Thyroid gland (tissue), 4 donors: ENCODE results near the gene WDFY4. TPM values are rescaled to one million over a fixed set of nuclear protein-coding genes. Genes with fewer than 3 reads are reported as not detected.

Source experiments
- DNase-seq, 2 donors: peaks; one replicate each; pipeline ENCODE4 v3.0.0-alpha.2; 2019
- H3K27ac ChIP-seq, 3 donors: fragments of 200-600 bp; sonication (generic); 1 replicate in 2 of 3; 2 replicates in 1 of 3; pipeline ENCODE4 v1.5.1; 2016 to 2019; ENCODE audit warnings: mild to moderate bottlenecking in 1 of 3, moderate library complexity in 1 of 3
- H3K27me3 ChIP-seq: fragments of 200-600 bp; sonication (generic); one replicate; pipeline ENCODE4 v1.5.1; 2019
- H3K36me3 ChIP-seq, 2 donors: fragments of 200-600 bp; sonication (generic); one replicate each; pipeline ENCODE4 v1.5.1; 2016 to 2019
- H3K4me1 ChIP-seq, 2 donors: fragments of 200-600 bp; sonication (generic); one replicate each; pipeline ENCODE4 v1.5.1; 2017 to 2019
- H3K4me3 ChIP-seq, 3 donors: fragments of 200-600 bp; sonication (generic); replicated peaks in 1 of 3; 1 replicate in 2 of 3; 2 replicates in 1 of 3; pipeline ENCODE4 v1.5.1; 2016; ENCODE audit warnings: mild to moderate bottlenecking in 1 of 3
- H3K9me3 ChIP-seq: fragments of 200-600 bp; sonication (generic); one replicate; pipeline ENCODE4 v1.5.1; 2017
- CTCF ChIP-seq, 6 experiments: fragments of 200-600 bp in 3 of 6; fragments of 450-650 bp in 3 of 6; sonication (generic) in 3 of 6; IDR thresholded peaks; one replicate each; pipeline ENCODE4 v1.5.1; 2016 to 2019; ENCODE audit warnings: antibody characterized with exemption in 6 of 6, mild to moderate bottlenecking in 2 of 6, inconsistent platforms in 1 of 6, moderate library complexity in 1 of 6
- POLR2A ChIP-seq, 2 donors: fragments of 450-650 bp; IDR thresholded peaks; one replicate each; pipeline ENCODE4 v1.6.1; 2017; ENCODE audit warnings: antibody characterized with exemption in 2 of 2, mild to moderate bottlenecking in 2 of 2, moderate library complexity in 1 of 2
- WGBS, 2 donors: methylation state at CpG; one replicate each; pipeline ENCODE4 v1.1.5; 2017; 5-methylcytosine and 5-hydroxymethylcytosine counted together
- intact Hi-C: fragments of 100-400 bp; cut with DNase I; formaldehyde crosslinking; loops from one replicate; pipeline ENCODE4 v1.15.1; 2023
- total RNA-seq, 4 donors: library from RNA; depleted of rRNA; stranded (reverse); fragments of >200 nt; gene quantifications; one replicate each; pipeline ENCODE4 v1.2.3, GENCODE V29; 2016

The WDFY4 gene
- total RNA-seq, 4 donors from 2014 or later, result 1.0 to 3.5 (median 1.2) TPM

DNA sequence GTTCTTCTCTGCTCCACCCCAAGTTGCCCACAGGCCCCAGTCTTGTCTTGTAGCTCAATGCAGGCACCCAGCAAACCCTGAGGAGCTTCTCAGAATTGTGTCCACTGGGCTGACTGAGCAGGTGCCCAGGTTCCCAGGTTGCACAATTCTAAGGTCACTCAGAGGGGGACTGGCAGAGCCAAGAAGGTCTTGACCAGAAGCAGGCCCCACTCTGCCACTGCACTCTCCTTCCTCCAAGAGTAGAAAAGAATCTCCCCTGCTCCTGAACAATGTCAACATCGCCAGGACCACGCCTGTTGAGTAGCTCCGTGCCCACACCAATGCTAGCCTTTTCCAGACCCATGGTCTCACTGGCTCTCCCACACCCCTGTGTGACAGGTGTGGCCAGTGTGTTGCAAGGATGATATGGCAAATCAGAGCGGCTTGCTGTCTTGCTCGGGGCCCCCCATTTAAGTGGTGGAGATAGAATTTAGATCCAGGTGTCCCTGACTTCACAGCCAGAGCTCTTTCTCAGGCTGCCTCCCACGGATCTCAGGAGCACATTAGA is 254.4 kb downstream of the WDFY4 start:
- H3K4me1 ChIP-seq, result no peaks in the 10 kb centered on the region
- intact Hi-C loops, result no loop called here
- DNase-seq, result no peak
- 67 to 79% methylated on average over 6 of the region's 6 CpGs for WGBS, 2 donors
- no peaks in the 10 kb centered on the region for H3K9me3 ChIP-seq
- no peak overlapping the region for H3K27ac ChIP-seq
- TF ChIP-seq POLR2A (IDR thresholded peaks at IDR 0.05) (no peak), CTCF (IDR thresholded peaks at IDR 0.05) (no peak)
- no peaks in the 10 kb centered on the region for H3K27me3 ChIP-seq
- H3K36me3 ChIP-seq, result no peaks in the 10 kb centered on the region
- no peak overlapping the region for H3K4me3 ChIP-seq

GRCh38 chr10:48939790-48940325 is 255.2 kb downstream of the WDFY4 start, which contains the start of gene LRRC18:
Gene LRRC18 (minus strand): TSS chr10:48939840. CDS start chr10:48914155, 25,685 bp downstream.
- TF ChIP-seq CTCF (IDR thresholded peaks at IDR 0.05) (no peak), POLR2A (IDR thresholded peaks at IDR 0.05) (no peak)
- intact Hi-C loops, result no loop called here
- whole genome bisulfite sequencing, 2 donors, result 93 to 100% methylated on average over 2 of the region's 2 CpGs
- H3K4me1 ChIP-seq, result no peaks in the 10 kb centered on the region
- DNase-seq, result no peak
- no peaks in the 10 kb centered on the region for H3K27me3 ChIP-seq
- no peak within 1 kb of the TSS for H3K27ac ChIP-seq
- no peak within 1 kb of the TSS for H3K4me3 ChIP-seq
- no peaks in the 10 kb centered on the region for H3K9me3 ChIP-seq
- H3K36me3 ChIP-seq, result no peaks in the 10 kb centered on the region

DNA sequence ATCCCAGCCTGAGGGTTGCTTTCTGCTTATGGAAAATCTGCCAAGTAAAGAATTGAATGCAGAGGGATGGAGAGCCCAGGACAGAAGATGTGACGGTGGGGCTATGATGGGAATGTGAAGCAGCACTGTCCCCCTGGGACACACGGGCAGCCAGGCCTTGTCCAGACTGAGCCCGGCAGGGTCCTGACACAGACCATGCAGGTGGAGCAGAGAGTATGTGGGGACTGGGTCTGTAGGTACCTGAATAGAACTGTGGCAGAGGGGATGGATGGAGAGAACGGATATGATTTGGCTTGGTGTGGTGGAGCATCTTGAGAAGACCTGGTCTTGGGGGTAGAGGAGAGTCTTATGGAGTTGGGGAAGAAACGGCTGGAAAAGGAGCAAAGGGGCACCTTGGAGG is 255.7 kb downstream of the WDFY4 start:
- no peak overlapping the region for H3K27ac ChIP-seq
- DNase-seq, result no peak
- H3K9me3 ChIP-seq, result no peaks in the 10 kb centered on the region
- no peaks in the 10 kb centered on the region for H3K27me3 ChIP-seq
- H3K4me1 ChIP-seq, result no peaks in the 10 kb centered on the region
- WGBS, 2 donors, result 91 to 92% methylated on average over 5 of the region's 5 CpGs
- no peak for TF ChIP-seq CTCF (IDR thresholded peaks at IDR 0.05)
- no peaks in the 10 kb centered on the region for H3K36me3 ChIP-seq
- no peak overlapping the region for H3K4me3 ChIP-seq
- intact Hi-C loops, result no loop called here

DNA sequence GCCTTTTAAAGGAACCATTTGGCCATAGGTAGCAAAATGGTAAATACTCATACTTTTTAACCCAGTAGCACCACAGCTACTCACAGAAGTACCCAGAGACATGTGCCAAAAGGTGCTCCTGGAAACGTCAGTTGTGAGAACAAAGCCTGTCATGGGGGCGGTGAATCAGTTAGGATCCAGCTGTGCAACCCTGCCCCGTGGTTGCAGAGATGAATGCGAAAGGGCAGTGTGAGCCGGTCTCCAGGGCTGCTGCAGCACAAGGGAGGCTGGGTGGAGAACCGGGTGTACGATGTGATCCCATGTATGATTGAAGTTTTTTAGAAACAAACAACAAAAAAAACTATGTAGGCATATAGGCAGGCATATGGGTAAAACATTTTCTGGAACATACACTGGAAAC is 256.3 kb downstream of the WDFY4 start:
- Histone ChIP-seq H3K9me3 (no peaks in the 10 kb centered on the region), H3K36me3 (no peaks in the 10 kb centered on the region), H3K4me3 (no peak overlapping the region), H3K4me1 (no peaks in the 10 kb centered on the region), H3K27ac (no peak overlapping the region), H3K27me3 (no peaks in the 10 kb centered on the region)
- intact Hi-C loops, result no loop called here
- DNase-seq, result no peak
- TF ChIP-seq POLR2A (IDR thresholded peaks at IDR 0.05) (no peak), CTCF (IDR thresholded peaks at IDR 0.05) (no peak)
- WGBS, 2 donors, result 77 to 85% methylated on average over 7 of the region's 7 CpGs

DNA sequence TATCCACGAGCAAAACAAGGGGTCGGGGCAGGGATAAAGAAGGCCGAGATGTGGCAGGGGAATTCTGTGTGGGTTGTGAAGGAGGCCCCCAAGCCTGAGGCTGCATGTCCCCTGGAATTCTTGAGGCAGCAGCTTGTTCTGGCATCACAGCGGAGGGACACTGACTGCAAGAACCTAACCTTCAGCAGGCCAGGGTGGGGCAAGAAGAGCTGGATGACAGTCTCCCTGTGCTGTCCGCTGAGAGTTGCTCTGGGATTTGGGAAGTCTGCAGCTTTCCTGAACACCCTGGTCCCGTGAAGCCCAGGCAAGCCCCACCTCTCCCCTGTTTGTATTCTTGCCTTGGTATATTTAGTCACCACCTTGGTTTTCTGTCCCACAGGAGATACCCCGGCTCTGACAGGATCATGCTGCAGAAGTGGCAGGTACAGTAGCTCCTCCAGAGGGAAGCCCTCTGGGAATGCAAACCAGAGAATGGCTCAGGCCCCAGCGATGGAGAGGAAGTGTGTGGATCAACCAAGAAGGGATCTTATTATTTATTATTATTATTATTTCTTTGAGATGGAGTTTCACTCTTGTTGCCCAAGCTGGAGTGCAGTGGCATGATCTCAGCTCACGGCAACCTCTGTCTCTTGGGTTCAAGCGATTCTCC is 256.9 kb downstream of the WDFY4 start:
- intact Hi-C loops, result no loop called here
- H3K4me1 ChIP-seq, result no peaks in the 10 kb centered on the region

More for the DNA sequence above, 256.9 kb downstream of the WDFY4 start:
- H3K27ac ChIP-seq, result no peak overlapping the region
- H3K9me3 ChIP-seq, result no peaks in the 10 kb centered on the region
- DNase-seq, result no peak
- no peak overlapping the region for H3K4me3 ChIP-seq
- H3K27me3 ChIP-seq, result no peaks in the 10 kb centered on the region
- TF ChIP-seq CTCF (IDR thresholded peaks at IDR 0.05) (no peak), POLR2A (IDR thresholded peaks at IDR 0.05) (no peak)
- WGBS, 2 donors, result 85 to 89% methylated on average over 10 of the region's 10 CpGs
- no peaks in the 10 kb centered on the region for H3K36me3 ChIP-seq
